Smooth muscle cell (in vitro differentiated cells): Measurements from ENCODE around the gene TMEM270. TPM values are rescaled to one million over a fixed set of nuclear protein-coding genes. Genes with fewer than 3 reads are reported as not detected.

Experiments used
- DNase-seq: peaks from one replicate; lab custom pipeline; 2025; ENCODE audit not compliant: unreplicated experiment; lab: John Stamatoyannopoulos, UW
- H2AFZ ChIP-seq: fragments of 200-600 bp; sonication (generic); 2 replicates; pipeline ENCODE4 v1.6.0; 2016; ENCODE audit warnings: antibody characterized with exemption, low read depth, mild to moderate bottlenecking
- H3F3A ChIP-seq: fragments of 200-600 bp; sonication (generic); 2 replicates; pipeline ENCODE4 v1.6.0; 2017; ENCODE audit warnings: antibody characterized with exemption, low read depth
- H3K27ac ChIP-seq: fragments of 200-600 bp; sonication (generic); 2 replicates; pipeline ENCODE4 v1.5.1; 2016; ENCODE audit warnings: low read depth, mild to moderate bottlenecking
- H3K27me3 ChIP-seq: fragments of 200-600 bp; sonication (generic); 2 replicates; pipeline ENCODE4 v1.6.1; 2016; ENCODE audit warnings: low read depth, mild to moderate bottlenecking
- H3K36me3 ChIP-seq: fragments of 200-600 bp; sonication (generic); 2 replicates; pipeline ENCODE4 v1.5.1; 2016; ENCODE audit warnings: low read depth
- H3K4me1 ChIP-seq: fragments of 200-600 bp; sonication (generic); 2 replicates; pipeline ENCODE4 v1.5.1; 2016; ENCODE audit warnings: low read depth
- H3K4me2 ChIP-seq: fragments of 200-600 bp; sonication (generic); 2 replicates; pipeline ENCODE4 v1.6.0; 2016; ENCODE audit warnings: mild to moderate bottlenecking
- H3K4me3 ChIP-seq: fragments of 200-600 bp; sonication (generic); 2 replicates; pipeline ENCODE4 v1.5.1; 2016; ENCODE audit warnings: mild to moderate bottlenecking
- H3K79me2 ChIP-seq: fragments of 200-600 bp; sonication (generic); 2 replicates; pipeline ENCODE4 v1.6.0; 2016; ENCODE audit warnings: low read depth, mild to moderate bottlenecking
- H3K9ac ChIP-seq: fragments of 200-600 bp; sonication (generic); 2 replicates; pipeline ENCODE4 v1.6.0; 2016; ENCODE audit warnings: low read depth
- H3K9me3 ChIP-seq: fragments of 200-600 bp; sonication (generic); replicated peaks from 2 replicates; pipeline ENCODE4 v1.5.1; 2016; ENCODE audit warnings: low read depth
- H4K20me1 ChIP-seq: fragments of 200-600 bp; sonication (generic); 2 replicates; pipeline ENCODE4 v1.6.0; 2016; ENCODE audit warnings: low read depth
- WGBS: methylation state at CpG from one replicate; pipeline ENCODE4 v1.1.7; 2016; ENCODE audit warnings: low lambda C conversion rate; 5-methylcytosine and 5-hydroxymethylcytosine counted together
- polyA plus RNA-seq: library from polyadenylated mRNA; unstranded; fragments of >200 nt; fragmentation: Nextera tagmentation; extraction: Ambion mirVana; gene quantifications from 2 replicates; pipeline ENCODE4 v1.2.1, GENCODE V29; 2016
- total RNA-seq: library from RNA; depleted of rRNA; stranded (reverse); fragments of >200 nt; gene quantifications from 2 replicates; pipeline ENCODE4 v1.2.3, GENCODE V29; 2014
- TF ChIP-seq, protein P1 (sequence below): fragments of 200-600 bp; sonication (generic); IDR thresholded peaks from 2 replicates; pipeline ENCODE4 v1.5.1; 2017; ENCODE audit warnings: borderline replicate concordance, mild to moderate bottlenecking, antibody characterized with exemption; ENCODE audit not compliant: insufficient read depth, poor library complexity, severe bottlenecking

TMEM270 gene
- total and polyA plus RNA-seq, 2 experiments from 2014 or later: not detected

DNA sequence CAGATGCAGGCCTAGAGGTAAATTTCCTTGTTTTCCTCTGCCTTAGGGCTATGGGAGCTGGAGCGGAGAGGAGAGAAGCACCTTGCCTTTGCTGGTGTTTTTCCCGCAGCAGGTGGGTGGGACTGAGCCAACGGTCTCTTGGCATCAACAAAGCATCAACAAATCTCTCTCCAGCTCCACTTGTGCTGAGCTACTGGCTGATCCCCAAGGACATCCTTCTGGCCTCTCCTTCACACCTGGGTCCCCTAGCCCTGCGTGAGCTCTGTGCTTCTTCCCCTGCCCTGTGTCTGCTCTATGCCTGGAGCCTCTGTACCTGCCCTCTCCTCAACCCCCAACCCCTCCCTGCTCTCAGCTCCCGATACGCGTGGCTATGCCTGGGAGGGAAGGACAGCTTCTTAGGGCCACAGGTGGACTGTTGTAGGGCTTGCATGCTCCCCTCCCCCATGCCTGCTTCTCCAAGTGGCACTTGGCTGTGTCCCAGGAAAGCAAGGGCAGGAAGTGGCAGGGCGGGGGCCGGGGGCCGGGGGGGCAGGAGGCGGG, 33.3 kb upstream of the TMEM270 start:
- no peak overlapping the region for H2AFZ ChIP-seq
- no peaks in the 10 kb centered on the region for H3K79me2 ChIP-seq
- no peaks in the 10 kb centered on the region for H3K36me3 ChIP-seq
- H3K27me3 ChIP-seq: no peaks in the 10 kb centered on the region
- DNase-seq: no peak
- H3K9me3 ChIP-seq: no peaks in the 10 kb centered on the region
- peak overlapping the region; percentile 10 for H3K27ac ChIP-seq
- 29% methylated on average over 10 of the region's 11 CpGs for WGBS
- H3K9ac ChIP-seq: no peak overlapping the region
- no peak overlapping the region for H3K4me2 ChIP-seq
- TF ChIP-seq, protein P1, sequence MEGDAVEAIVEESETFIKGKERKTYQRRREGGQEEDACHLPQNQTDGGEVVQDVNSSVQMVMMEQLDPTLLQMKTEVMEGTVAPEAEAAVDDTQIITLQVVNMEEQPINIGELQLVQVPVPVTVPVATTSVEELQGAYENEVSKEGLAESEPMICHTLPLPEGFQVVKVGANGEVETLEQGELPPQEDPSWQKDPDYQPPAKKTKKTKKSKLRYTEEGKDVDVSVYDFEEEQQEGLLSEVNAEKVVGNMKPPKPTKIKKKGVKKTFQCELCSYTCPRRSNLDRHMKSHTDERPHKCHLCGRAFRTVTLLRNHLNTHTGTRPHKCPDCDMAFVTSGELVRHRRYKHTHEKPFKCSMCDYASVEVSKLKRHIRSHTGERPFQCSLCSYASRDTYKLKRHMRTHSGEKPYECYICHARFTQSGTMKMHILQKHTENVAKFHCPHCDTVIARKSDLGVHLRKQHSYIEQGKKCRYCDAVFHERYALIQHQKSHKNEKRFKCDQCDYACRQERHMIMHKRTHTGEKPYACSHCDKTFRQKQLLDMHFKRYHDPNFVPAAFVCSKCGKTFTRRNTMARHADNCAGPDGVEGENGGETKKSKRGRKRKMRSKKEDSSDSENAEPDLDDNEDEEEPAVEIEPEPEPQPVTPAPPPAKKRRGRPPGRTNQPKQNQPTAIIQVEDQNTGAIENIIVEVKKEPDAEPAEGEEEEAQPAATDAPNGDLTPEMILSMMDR: no peak
- H3K4me1 ChIP-seq: peaks cover 7% of the 10 kb centered on the region
- peaks cover 9% of the 10 kb centered on the region for H3F3A ChIP-seq
- peaks cover 4% of the 10 kb centered on the region for H4K20me1 ChIP-seq
- H3K4me3 ChIP-seq: no peak overlapping the region

DNA sequence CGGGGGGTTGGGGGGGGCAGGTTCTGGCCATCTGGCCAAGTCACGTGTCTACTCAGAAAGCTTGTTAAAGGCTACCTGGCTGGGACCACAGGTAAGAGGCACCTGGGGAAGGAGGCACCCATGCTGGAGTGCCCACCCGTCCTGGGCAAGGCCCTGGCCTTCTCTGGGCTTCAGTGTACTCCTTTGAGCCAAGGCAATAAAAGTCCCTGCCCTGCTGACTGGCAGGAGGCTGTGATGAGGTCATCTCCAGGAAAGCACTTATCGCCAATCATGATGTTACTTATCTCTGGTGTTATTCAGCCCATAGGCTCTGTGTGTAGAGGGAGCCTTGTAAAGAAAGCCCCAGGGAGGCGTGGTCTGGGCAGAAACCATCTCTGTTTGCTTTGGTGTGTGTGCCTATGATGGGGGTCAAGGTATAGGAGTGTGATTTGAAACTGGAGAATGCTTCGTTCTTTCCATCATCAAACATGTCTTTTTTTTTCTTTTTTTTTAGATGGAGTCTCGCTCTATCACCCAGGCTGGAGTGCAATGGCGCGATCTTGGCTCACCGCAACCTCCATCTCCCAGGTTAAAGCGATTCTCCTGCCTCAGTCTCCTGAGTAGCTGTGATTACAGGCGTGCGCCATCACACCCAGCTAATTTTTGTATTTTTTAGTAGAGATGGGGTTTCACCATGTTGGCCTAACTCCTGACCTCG, 32.7 kb upstream of the TMEM270 start:
- H3K4me1 ChIP-seq: peaks cover 7% of the 10 kb centered on the region
- TF ChIP-seq, protein P1: no peak
- no peak for DNase-seq
- 71% methylated on average over 14 of the region's 14 CpGs for WGBS
- H3K4me3 ChIP-seq: no peak overlapping the region
- no peaks in the 10 kb centered on the region for H3K9me3 ChIP-seq
- H4K20me1 ChIP-seq: peaks cover 4% of the 10 kb centered on the region
- H3K4me2 ChIP-seq: peak overlapping the region; percentile 29
- no peaks in the 10 kb centered on the region for H3K27me3 ChIP-seq
- H3K9ac ChIP-seq: no peak overlapping the region
- H3K79me2 ChIP-seq: no peaks in the 10 kb centered on the region
- H3K36me3 ChIP-seq: no peaks in the 10 kb centered on the region
- H3F3A ChIP-seq: peaks cover 5% of the 10 kb centered on the region
- H3K27ac ChIP-seq: peak overlapping the region; percentile 97
- H2AFZ ChIP-seq: no peak overlapping the region

DNA sequence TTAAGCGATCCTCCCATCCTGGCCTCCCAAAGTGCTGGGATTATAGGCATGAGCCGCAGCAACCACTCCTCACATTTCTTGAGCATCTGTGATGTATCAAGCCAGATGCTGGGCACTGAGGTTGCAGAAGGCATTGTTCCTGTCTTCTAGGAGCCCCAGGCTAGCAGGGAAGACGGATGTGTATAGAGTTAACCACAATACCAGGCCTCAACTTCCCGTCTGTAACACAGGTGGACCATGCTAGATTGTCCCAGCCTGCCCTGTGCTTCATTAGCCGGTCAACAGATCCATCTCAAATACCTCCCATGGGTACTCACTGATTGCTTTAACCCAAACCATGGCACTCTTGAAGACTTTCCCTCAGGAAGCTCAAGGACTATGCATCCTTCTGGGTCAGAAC, 32.0 kb upstream of the TMEM270 start:
- Histone ChIP-seq H3K27ac (peak overlapping the region; percentile 97), H3K36me3 (no peaks in the 10 kb centered on the region), H2AFZ (no peak overlapping the region), H4K20me1 (peaks cover 4% of the 10 kb centered on the region), H3K9ac (peak overlapping the region; percentile 83), H3K4me1 (peaks cover 7% of the 10 kb centered on the region), H3K79me2 (no peaks in the 10 kb centered on the region), H3K27me3 (no peaks in the 10 kb centered on the region), H3K4me2 (no peak overlapping the region), H3K9me3 (no peaks in the 10 kb centered on the region), H3F3A (no peaks in the 10 kb centered on the region), H3K4me3 (no peak overlapping the region)
- WGBS: 79% methylated on average over 5 of the region's 5 CpGs
- TF ChIP-seq, protein P1: no peak
- DNase-seq: no peak

DNA sequence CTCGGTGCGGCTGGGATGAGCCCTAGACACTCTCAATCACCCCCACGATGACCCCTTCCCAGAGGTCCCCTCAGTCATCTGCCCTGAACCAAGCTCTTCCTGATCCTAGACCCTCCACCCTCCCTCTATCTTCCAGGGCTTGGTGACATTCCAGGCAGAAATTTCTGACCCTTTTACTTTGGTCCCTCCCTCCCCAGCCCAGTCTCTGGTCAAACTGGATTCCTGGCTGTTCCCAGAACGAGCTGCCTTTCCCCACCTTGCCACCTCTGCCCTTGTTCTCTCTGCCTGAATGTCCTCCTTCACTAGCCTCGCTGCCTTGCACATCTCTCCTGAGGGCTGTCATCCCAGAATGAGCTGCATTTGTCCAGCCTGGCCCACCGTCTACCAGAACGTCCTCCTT, 31.5 kb upstream of the TMEM270 start:
- Histone ChIP-seq H3K4me3 (no peak overlapping the region), H3K79me2 (no peaks in the 10 kb centered on the region), H2AFZ (no peak overlapping the region), H3K27me3 (no peaks in the 10 kb centered on the region), H3K36me3 (no peaks in the 10 kb centered on the region), H3F3A (no peaks in the 10 kb centered on the region), H3K4me1 (peaks cover 7% of the 10 kb centered on the region), H3K9ac (peak overlapping the region; percentile 83), H3K9me3 (no peaks in the 10 kb centered on the region), H4K20me1 (peaks cover 4% of the 10 kb centered on the region), H3K4me2 (no peak overlapping the region), H3K27ac (peak overlapping the region; percentile 97)
- no peak for DNase-seq
- WGBS: 59% methylated on average over 7 of the region's 7 CpGs
- TF ChIP-seq, protein P1: no peak
